ENCODE results near the gene KIAA1217. TPM values are rescaled to one million over a fixed set of nuclear protein-coding genes. Genes with fewer than 3 reads are reported as not detected.

The KIAA1217 gene
- total RNA-seq, 1 experiment from 2014 or later: 48.3 TPM

GRCh38 chr10:24228642-24229041, 19.7 kb downstream of the KIAA1217 start:
- TF ChIP-seq CTCF (IDR thresholded peaks at IDR 0.05; ENCODE audit: unreplicated experiment): no peak
- ChIA-PET CTCF (interaction anchor here (0.7 to 1.0 kb wide), 4 partner anchors 8 to 329 kb away, joined by 3 to 4 read pairs (median 3); no protein-coding TSS in a partner anchor), POLR2A (interaction anchor here (1.2 to 1.6 kb wide), 2 partner anchors 19 to 20 kb away, joined by 3 to 4 read pairs; no protein-coding TSS in a partner anchor)
- H3K27ac Mint-ChIP-seq (ENCODE audit: low read depth, unreplicated experiment): no peak overlapping the region
- DNase-seq (ENCODE audit: unreplicated experiment): no peak
- H3K36me3 Mint-ChIP-seq (ENCODE audit: insufficient read depth, unreplicated experiment): no peaks in the 10 kb centered on the region
- no peaks in the 10 kb centered on the region for H3K9me3 Mint-ChIP-seq (ENCODE audit: unreplicated experiment)
- no peak overlapping the region for H3K4me3 Mint-ChIP-seq (ENCODE audit: unreplicated experiment)
- H3K4me1 Mint-ChIP-seq (ENCODE audit: insufficient read depth, unreplicated experiment): no peaks in the 10 kb centered on the region
- H3K27me3 Mint-ChIP-seq (ENCODE audit: insufficient read depth, unreplicated experiment): no peaks in the 10 kb centered on the region
- intact Hi-C loops (cut with micrococcal nuclease): no loop called here
- BruUV-seq (replicated peaks): no TSS peak

DNA sequence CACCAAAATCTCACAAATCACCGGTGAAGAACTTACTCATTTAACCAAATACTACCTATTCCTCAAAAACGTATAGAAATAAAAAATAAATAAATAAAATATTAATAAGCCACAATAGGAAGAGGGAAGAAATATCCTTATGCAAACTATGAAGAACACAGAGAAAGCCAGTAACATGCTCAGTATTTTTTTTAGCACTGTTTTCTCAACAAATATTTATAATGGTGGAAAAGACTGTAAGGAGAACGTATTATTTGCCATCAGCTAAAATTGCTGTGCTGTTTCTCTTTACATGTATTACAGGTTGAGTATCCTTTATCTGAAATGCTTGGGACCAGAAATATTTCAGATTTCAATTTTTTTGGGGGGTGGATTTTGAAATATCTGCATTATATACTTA, 21.0 kb downstream of the KIAA1217 start:
- intact Hi-C loops (cut with micrococcal nuclease): no loop called here
- DNase-seq (ENCODE audit: unreplicated experiment): no peak
- no TSS peak for BruUV-seq (replicated peaks)
- H3K4me3 Mint-ChIP-seq (ENCODE audit: unreplicated experiment): no peak overlapping the region
- no peaks in the 10 kb centered on the region for H3K4me1 Mint-ChIP-seq (ENCODE audit: insufficient read depth, unreplicated experiment)
- POLR2A ChIA-PET: interaction anchor here (1.6 kb wide), 1 partner anchor 20 kb away, joined by 4 read pairs; no protein-coding TSS in a partner anchor
- no peaks in the 10 kb centered on the region for H3K9me3 Mint-ChIP-seq (ENCODE audit: unreplicated experiment)
- CTCF ChIA-PET: interaction anchor here (0.6 kb wide), 1 partner anchor 111 kb away, joined by 3 read pairs; no protein-coding TSS in a partner anchor
- no peaks in the 10 kb centered on the region for H3K36me3 Mint-ChIP-seq (ENCODE audit: insufficient read depth, unreplicated experiment)
- no peak for TF ChIP-seq CTCF (IDR thresholded peaks at IDR 0.05; ENCODE audit: unreplicated experiment)
- H3K27me3 Mint-ChIP-seq (ENCODE audit: insufficient read depth, unreplicated experiment): no peaks in the 10 kb centered on the region
- no peak overlapping the region for H3K27ac Mint-ChIP-seq (ENCODE audit: low read depth, unreplicated experiment)

DNA sequence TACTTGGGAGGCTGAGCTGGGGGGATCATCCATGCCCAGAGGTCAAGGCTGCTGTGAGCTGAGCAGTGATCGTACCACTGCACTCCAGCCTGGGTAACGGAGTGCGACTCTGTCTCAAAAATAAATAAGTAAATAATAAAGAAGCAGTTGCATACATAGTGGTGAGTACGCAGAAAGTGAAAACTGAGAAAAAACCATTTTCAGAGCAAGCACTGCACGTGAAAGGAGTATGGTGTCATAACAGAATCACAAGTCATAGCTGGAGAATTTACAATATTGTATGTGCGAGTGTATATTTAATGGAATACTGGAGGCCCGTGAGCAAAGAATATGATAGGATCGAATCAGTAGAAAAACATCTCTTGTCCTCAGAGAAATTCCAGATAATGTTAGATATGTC, 22.3 kb downstream of the KIAA1217 start:
- Mint-ChIP-seq H3K9me3 (ENCODE audit: unreplicated experiment) (no peaks in the 10 kb centered on the region), H3K27ac (ENCODE audit: low read depth, unreplicated experiment) (no peak overlapping the region), H3K27me3 (ENCODE audit: insufficient read depth, unreplicated experiment) (no peaks in the 10 kb centered on the region), H3K4me3 (ENCODE audit: unreplicated experiment) (no peak overlapping the region), H3K36me3 (ENCODE audit: insufficient read depth, unreplicated experiment) (no peaks in the 10 kb centered on the region), H3K4me1 (ENCODE audit: insufficient read depth, unreplicated experiment) (no peaks in the 10 kb centered on the region)
- TF ChIP-seq CTCF (IDR thresholded peaks at IDR 0.05; ENCODE audit: unreplicated experiment): no peak
- ChIA-PET CTCF (interaction anchor here (0.6 kb wide), 1 partner anchor 31 kb away, joined by 3 read pairs; no protein-coding TSS in a partner anchor), POLR2A (no interaction called here)
- intact Hi-C loops (cut with micrococcal nuclease): no loop called here
- BruUV-seq (replicated peaks): no TSS peak
- no peak for DNase-seq (ENCODE audit: unreplicated experiment)

- Mint-ChIP-seq H3K4me3 (ENCODE audit: unreplicated experiment) (no peak overlapping the region), H3K27ac (ENCODE audit: low read depth, unreplicated experiment) (no peak overlapping the region), H3K9me3 (ENCODE audit: unreplicated experiment) (no peaks in the 10 kb centered on the region), H3K4me1 (ENCODE audit: insufficient read depth, unreplicated experiment) (peaks cover 15% of the 10 kb centered on the region), H3K36me3 (ENCODE audit: insufficient read depth, unreplicated experiment) (no peaks in the 10 kb centered on the region), H3K27me3 (ENCODE audit: insufficient read depth, unreplicated experiment) (peaks cover 13% of the 10 kb centered on the region)
- intact Hi-C loops (cut with micrococcal nuclease): no loop called here
- no peak for TF ChIP-seq CTCF (IDR thresholded peaks at IDR 0.05; ENCODE audit: unreplicated experiment)
- CTCF ChIA-PET: interaction anchor here (0.6 to 1.4 kb wide), 3 partner anchors 20 to 279 kb away, joined by 3 read pairs; no protein-coding TSS in a partner anchor
- no peak for DNase-seq (ENCODE audit: unreplicated experiment)
- POLR2A ChIA-PET: interaction anchor here (0.6 to 1.0 kb wide), 2 partner anchors 25 to 80 kb away, joined by 3 read pairs; no protein-coding TSS in a partner anchor
- no TSS peak for BruUV-seq (replicated peaks)
Measured at GRCh38 chr10:24234784-24235183, 25.8 kb downstream of the KIAA1217 start.
